HL-60 (cell line): ENCODE results near the gene IGSF9.

Source experiments
- DNase-seq, 2 experiments: peaks; one replicate each; pipeline ENCODE4 v3.0.0-alpha.2; 2010 to 2020; ENCODE audit warnings: low read depth in 1 of 2, low spot score in 1 of 2
- H3K27ac ChIP-seq: fragments of 250-450 bp; sonication (Bioruptor Pico); replicated peaks from 2 replicates; pipeline ENCODE4 v1.5.1; 2020; ENCODE audit warnings: mild to moderate bottlenecking, moderate library complexity
- H3K27me3 ChIP-seq: fragments of 250-450 bp; sonication (Bioruptor Pico); 2 replicates; pipeline ENCODE4 v1.5.1; 2021; ENCODE audit warnings: mild to moderate bottlenecking, moderate library complexity; ENCODE audit not compliant: insufficient read depth, poor library complexity, severe bottlenecking
- H3K4me3 ChIP-seq: replicated peaks from 2 replicates; pipeline ENCODE4 v1.5.1; 2011; ENCODE audit warnings: mild to moderate bottlenecking, control low read depth, low read length; ENCODE audit not compliant: insufficient read depth
- GABPA ChIP-seq: IDR thresholded peaks from 2 replicates; pipeline ENCODE4 v1.6.1; 2012; ENCODE audit warnings: low read depth
- POLR2AphosphoS5 ChIP-seq: IDR thresholded peaks from 2 replicates; pipeline ENCODE4 v1.6.1; 2012; ENCODE audit warnings: low read depth
- SPI1 ChIP-seq: IDR thresholded peaks from 2 replicates; pipeline ENCODE4 v1.6.1; 2012; ENCODE audit warnings: low read depth, mild to moderate bottlenecking, borderline replicate concordance
- TF ChIP-seq, protein P1 (sequence below): IDR thresholded peaks from one replicate; pipeline ENCODE4 v1.5.1; 2011; ENCODE audit warnings: low read length, control low read depth, inconsistent platforms; ENCODE audit not compliant: insufficient read depth
- TF ChIP-seq, protein P2 (sequence below): IDR thresholded peaks from 2 replicates; pipeline ENCODE4 v1.6.1; 2012; ENCODE audit warnings: low read depth; ENCODE audit not compliant: insufficient replicate concordance

Gene IGSF9

DNA sequence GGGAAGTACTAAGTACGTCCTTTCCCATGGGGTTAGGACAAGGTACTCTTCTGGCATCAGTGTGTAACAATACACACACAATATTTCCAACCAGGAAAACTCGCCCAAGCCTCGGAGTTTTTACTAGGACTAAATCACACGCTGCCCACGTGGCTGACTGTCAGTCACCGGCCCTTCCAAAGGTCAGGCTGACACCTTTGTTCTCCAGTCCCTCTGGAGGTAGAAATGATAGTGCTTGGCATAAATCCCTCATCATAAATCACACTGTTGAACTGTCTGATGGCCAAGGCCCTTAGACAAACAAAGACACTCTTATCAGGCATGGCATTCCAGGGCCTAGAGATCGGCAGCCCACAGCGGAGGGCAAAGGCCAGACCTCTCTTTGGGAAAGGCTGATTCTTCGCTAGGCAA is 25.5 kb upstream of the IGSF9 start:
- TF ChIP-seq, protein P1, sequence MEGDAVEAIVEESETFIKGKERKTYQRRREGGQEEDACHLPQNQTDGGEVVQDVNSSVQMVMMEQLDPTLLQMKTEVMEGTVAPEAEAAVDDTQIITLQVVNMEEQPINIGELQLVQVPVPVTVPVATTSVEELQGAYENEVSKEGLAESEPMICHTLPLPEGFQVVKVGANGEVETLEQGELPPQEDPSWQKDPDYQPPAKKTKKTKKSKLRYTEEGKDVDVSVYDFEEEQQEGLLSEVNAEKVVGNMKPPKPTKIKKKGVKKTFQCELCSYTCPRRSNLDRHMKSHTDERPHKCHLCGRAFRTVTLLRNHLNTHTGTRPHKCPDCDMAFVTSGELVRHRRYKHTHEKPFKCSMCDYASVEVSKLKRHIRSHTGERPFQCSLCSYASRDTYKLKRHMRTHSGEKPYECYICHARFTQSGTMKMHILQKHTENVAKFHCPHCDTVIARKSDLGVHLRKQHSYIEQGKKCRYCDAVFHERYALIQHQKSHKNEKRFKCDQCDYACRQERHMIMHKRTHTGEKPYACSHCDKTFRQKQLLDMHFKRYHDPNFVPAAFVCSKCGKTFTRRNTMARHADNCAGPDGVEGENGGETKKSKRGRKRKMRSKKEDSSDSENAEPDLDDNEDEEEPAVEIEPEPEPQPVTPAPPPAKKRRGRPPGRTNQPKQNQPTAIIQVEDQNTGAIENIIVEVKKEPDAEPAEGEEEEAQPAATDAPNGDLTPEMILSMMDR, result no peak
- TF ChIP-seq, protein P2, sequence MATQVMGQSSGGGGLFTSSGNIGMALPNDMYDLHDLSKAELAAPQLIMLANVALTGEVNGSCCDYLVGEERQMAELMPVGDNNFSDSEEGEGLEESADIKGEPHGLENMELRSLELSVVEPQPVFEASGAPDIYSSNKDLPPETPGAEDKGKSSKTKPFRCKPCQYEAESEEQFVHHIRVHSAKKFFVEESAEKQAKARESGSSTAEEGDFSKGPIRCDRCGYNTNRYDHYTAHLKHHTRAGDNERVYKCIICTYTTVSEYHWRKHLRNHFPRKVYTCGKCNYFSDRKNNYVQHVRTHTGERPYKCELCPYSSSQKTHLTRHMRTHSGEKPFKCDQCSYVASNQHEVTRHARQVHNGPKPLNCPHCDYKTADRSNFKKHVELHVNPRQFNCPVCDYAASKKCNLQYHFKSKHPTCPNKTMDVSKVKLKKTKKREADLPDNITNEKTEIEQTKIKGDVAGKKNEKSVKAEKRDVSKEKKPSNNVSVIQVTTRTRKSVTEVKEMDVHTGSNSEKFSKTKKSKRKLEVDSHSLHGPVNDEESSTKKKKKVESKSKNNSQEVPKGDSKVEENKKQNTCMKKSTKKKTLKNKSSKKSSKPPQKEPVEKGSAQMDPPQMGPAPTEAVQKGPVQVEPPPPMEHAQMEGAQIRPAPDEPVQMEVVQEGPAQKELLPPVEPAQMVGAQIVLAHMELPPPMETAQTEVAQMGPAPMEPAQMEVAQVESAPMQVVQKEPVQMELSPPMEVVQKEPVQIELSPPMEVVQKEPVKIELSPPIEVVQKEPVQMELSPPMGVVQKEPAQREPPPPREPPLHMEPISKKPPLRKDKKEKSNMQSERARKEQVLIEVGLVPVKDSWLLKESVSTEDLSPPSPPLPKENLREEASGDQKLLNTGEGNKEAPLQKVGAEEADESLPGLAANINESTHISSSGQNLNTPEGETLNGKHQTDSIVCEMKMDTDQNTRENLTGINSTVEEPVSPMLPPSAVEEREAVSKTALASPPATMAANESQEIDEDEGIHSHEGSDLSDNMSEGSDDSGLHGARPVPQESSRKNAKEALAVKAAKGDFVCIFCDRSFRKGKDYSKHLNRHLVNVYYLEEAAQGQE, result no peak
- TF ChIP-seq SPI1 (no peak), POLR2AphosphoS5 (no peak), GABPA (no peak)
- no peak overlapping the region for H3K27ac ChIP-seq
- H3K4me3 ChIP-seq, result no peak overlapping the region
- DNase-seq, result no peak
- H3K27me3 ChIP-seq, result peaks cover 6% of the 10 kb centered on the region

DNA sequence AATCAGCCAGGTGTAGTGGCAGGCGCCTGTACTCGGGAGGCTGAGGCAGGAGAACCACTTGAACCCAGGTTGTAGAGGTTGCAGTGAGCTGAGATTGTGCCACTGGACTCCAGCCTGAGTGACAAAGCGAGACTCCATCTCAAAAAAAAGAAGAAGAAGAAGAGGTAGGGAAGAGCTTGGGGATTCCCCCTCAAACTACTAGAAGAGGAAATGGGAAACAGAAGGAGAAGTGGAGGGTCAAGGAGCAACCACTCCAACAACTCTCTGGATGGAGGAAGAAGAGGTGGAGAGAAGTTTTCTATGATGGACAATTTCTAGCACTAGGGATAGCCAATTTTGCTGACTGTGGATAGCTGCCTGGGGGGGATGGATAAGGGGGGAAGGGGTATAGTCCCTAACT is 23.5 kb upstream of the IGSF9 start:
- no peak overlapping the region for H3K4me3 ChIP-seq
- peaks cover 5% of the 10 kb centered on the region for H3K27me3 ChIP-seq
- no peak overlapping the region for H3K27ac ChIP-seq
- TF ChIP-seq, protein P1, result no peak
- TF ChIP-seq POLR2AphosphoS5, result no peak
- no peak for TF ChIP-seq SPI1
- TF ChIP-seq, protein P2, result no peak
- TF ChIP-seq GABPA, result no peak
- no peak for DNase-seq

DNA sequence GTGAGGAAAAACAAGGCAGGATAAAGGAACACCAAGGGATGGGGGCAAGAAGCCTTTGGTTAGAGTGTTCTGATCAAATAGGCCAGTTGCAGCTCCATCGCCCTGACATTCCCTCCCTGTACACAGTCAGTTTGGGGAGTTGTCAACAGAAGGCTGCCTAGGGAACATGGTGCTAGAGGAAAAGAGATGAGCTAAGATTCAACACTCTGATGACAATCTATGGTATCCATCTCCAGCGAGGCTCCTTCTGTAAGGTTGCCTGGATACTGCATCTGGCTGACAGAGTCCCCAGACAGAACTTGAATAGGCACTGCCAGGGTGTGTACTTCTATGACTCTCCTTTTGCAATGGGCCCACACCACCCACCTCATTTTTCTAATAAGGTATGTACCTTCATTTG is 19.9 kb upstream of the IGSF9 start:
- no peak for DNase-seq
- H3K27me3 ChIP-seq, result peaks cover 5% of the 10 kb centered on the region
- no peak overlapping the region for H3K27ac ChIP-seq
- TF ChIP-seq, protein P2, result no peak
- TF ChIP-seq POLR2AphosphoS5 (no peak), SPI1 (no peak), GABPA (no peak)
- TF ChIP-seq, protein P1, result no peak
- no peak overlapping the region for H3K4me3 ChIP-seq
